ENCODE results near the gene WDR37.

Gene WDR37

GRCh38 chr10:1057106-1057657 is 997 bp downstream of the WDR37 start:
- Mint-ChIP-seq H3K4me3 (peak overlapping the region; percentile 91 to 96 (median 94)), H3K27ac (peak overlapping the region; percentile 37 to 82 (median 45)), H3K4me1 (peaks cover 48% of the 10 kb centered on the region), H3K9me3 (no peaks in the 10 kb centered on the region), H3K36me3 (ENCODE audit: low read depth) (peaks cover 24% of the 10 kb centered on the region), H3K27me3 (ENCODE audit: low read depth) (no peaks in the 10 kb centered on the region)
- no peak for TF ChIP-seq CTCF (IDR thresholded peaks at IDR 0.05; ENCODE audit: unreplicated experiment in 3 of 3)

GRCh38 chr10:1058017-1058416 is 1.8 kb downstream of the WDR37 start:
- no peaks in the 10 kb centered on the region for H3K27me3 Mint-ChIP-seq (ENCODE audit: low read depth)
- no peaks in the 10 kb centered on the region for H3K9me3 Mint-ChIP-seq
- peak overlapping the region; percentile 37 to 82 (median 45) for H3K27ac Mint-ChIP-seq
- peaks cover 41% of the 10 kb centered on the region for H3K4me1 Mint-ChIP-seq
- H3K36me3 Mint-ChIP-seq (ENCODE audit: low read depth), result peaks cover 17% of the 10 kb centered on the region
- no peak for TF ChIP-seq CTCF (IDR thresholded peaks at IDR 0.05; ENCODE audit: unreplicated experiment in 3 of 3)
- H3K4me3 Mint-ChIP-seq, result peak overlapping the region; percentile 91 to 96 (median 94)

- Mint-ChIP-seq H3K27ac (no peak overlapping the region), H3K36me3 (ENCODE audit: low read depth) (peaks cover 15% of the 10 kb centered on the region), H3K9me3 (no peaks in the 10 kb centered on the region), H3K4me3 (no peak overlapping the region), H3K4me1 (peaks cover 24% of the 10 kb centered on the region), H3K27me3 (ENCODE audit: low read depth) (no peaks in the 10 kb centered on the region)
- no peak for TF ChIP-seq CTCF (IDR thresholded peaks at IDR 0.05; ENCODE audit: unreplicated experiment in 3 of 3)
Measured at GRCh38 chr10:1059902-1060301, 3.7 kb downstream of the WDR37 start.

GRCh38 chr10:1061930-1062774 is 6.0 kb downstream of the WDR37 start:
- no peak overlapping the region for H3K4me3 Mint-ChIP-seq
- TF ChIP-seq CTCF (IDR thresholded peaks at IDR 0.05; ENCODE audit: unreplicated experiment in 3 of 3), result no peak
- no peaks in the 10 kb centered on the region for H3K9me3 Mint-ChIP-seq
- H3K27ac Mint-ChIP-seq, result no peak overlapping the region
- H3K4me1 Mint-ChIP-seq, result peaks cover 11% of the 10 kb centered on the region
- peaks cover 17% of the 10 kb centered on the region for H3K36me3 Mint-ChIP-seq (ENCODE audit: low read depth)
- no peaks in the 10 kb centered on the region for H3K27me3 Mint-ChIP-seq (ENCODE audit: low read depth)

GRCh38 chr10:1063232-1063865 is 7.2 kb downstream of the WDR37 start:
- Mint-ChIP-seq H3K36me3 (ENCODE audit: low read depth) (peaks cover 17% of the 10 kb centered on the region), H3K27ac (no peak overlapping the region), H3K4me3 (no peak overlapping the region), H3K4me1 (no peaks in the 10 kb centered on the region), H3K9me3 (no peaks in the 10 kb centered on the region), H3K27me3 (ENCODE audit: low read depth) (no peaks in the 10 kb centered on the region)
- TF ChIP-seq CTCF (IDR thresholded peaks at IDR 0.05; ENCODE audit: unreplicated experiment in 3 of 3), result no peak
